DMS114 treated with DMSO at 0.1 percent for 48 hours (cell line): Measurements from ENCODE around the gene NPIPB6.

Source experiments
- DNase-seq: peaks from one replicate; lab custom pipeline; 2025; ENCODE audit not compliant: unreplicated experiment; lab: John Stamatoyannopoulos, UW

NPIPB6 gene

DNA sequence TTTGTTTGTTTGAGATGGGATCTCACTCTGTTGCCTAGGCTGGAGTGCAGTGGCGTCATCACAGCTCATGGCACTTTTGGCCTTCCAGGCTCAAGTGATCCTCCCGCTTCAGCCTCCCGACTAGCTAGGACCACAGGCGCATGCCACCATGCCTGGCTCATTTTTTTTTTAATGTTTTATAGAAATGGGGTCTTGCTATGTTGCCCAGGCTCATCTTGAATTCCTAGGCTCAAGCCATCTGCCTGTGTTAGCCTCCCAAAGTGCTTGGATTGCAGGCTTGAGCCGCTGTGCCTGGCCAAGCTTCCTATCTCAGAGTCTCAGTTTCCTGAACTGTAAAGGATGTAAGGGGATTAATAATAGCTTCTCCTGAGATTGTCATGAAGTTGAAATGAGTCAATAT is 63.0 kb downstream of the NPIPB6 start:
- no peak for DNase-seq

DNA sequence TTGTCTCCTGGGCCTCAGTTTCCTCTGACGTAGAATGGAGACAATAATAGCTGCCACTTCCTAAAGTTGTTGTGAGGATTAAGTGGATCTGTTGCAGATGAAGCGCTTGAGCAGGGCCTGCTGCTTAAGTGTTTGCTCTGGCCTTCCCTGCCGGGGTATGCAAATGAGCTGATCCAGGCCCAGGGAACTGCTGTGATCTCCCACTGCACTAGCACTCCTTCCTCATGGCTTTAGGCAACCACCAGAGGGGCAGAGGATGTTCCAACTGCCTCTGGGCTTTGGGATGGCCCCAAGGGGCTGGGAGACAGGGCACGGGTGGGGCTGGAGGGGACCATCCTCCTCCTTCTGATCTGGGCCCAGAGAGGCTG is 64.8 kb downstream of the NPIPB6 start:
- no peak for DNase-seq

DNA sequence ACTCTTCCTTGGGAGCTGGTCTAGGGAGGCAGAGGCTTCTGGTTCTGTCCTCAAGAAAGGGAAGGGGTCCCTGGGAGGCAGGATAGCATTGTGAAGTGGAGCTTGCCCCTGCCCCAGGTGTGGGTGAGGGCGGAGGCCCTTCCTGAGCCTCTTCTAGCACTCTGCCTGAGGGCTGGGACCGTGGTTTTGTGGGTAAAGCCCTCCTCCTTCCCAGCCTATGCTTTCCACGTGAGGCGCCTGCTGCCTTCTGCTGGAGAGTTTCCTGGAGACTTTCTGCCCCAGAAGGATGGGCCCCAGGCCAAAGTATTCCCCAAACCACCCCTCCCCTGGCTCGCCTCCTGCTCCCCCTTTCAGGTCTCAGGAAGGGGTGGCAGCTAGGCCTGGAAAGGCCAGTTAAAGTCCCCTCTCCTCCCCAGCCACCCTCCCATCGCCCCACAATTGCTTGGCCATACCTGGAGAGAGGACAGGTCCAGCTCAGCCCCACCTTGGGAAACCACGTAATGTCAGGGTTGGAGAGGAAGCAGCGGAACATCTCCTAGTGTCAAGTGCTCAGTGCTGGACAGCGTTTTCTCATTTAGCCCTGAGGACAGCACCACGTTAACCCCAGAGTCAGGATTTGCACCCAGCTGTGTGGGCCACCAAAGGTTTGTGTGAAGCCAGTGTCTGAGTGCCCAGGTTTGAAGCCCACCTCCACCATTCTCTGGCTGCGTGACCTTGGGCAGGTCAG is 65.4 kb downstream of the NPIPB6 start:
- DNase-seq: no peak

DNA sequence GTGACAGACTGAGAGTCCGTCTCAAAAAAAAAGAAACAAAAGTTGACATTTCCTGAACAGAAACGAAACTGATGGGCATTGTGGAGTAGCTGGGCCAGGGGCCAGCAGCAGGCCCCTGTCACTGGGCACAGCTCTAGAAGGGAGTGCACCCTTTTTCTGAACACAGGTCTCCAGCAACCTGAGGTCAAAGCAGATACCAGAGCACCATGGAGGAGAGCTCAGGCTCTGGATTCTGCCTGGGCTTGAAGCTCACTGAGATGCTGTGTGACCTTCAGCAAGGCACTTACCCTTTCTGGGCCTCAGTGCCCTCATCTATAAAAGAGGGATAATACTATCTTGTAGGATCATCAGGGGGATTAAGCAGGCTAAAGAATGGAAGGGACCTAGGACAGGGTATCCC is 66.0 kb downstream of the NPIPB6 start:
- DNase-seq: no peak

DNA sequence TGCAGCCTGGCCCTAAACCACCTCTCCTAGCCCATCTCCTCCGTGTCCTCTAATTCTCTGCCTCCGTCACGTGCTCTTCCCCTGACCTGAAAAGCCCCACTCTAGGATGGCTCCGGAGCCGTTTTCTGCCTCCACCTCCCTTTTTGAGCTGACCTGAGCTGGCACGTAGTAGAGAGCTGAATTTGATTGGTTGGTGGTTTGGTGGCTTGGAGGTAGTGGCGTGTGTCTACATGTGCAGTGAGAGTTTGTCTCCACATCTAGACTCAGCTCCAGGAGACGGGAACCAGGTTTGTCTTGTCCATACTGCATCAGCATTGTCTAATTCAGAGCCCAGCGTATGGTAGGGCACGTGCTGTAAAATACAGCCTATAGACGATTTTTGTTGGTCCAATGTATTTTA is 68.0 kb downstream of the NPIPB6 start:
- DNase-seq: no peak

DNA sequence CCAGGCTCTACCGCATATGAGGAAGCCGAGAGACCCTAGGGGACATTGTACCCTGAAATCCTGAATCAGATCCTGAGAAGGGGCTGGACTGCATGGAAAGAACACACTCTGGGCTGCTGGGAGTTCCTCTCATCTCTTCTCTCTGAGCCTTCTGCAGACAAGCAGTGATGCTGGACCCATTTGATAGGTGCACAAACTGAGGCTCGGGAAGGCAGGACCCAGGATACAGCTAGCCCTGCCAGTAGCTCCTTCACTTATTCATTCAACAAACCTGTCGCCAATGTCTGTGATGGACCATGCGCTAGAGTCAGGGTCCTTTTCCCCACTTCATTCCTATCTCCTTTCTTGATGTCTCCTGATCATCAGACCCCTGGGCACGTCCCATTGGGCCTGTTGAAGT is 69.1 kb downstream of the NPIPB6 start:
- DNase-seq: no peak

DNA sequence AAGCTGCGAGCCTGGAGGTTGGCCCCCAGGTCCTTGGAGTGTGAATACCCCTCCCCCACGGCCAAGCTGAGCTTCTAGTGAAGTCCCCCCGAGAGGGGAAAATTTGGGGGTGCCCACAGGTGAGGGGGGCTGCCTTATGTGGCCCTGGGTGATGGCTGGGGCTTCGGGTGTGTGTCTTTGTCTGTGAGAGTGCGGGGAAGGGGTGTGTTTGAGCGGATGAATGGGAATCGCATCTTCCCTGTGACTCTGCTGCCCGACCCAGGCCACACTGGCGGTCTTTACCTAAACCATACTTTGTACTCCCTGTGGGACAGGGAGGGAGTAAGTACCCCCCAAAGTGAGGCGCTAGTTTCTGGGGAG is 69.7 kb downstream of the NPIPB6 start:
- DNase-seq: no peak

DNA sequence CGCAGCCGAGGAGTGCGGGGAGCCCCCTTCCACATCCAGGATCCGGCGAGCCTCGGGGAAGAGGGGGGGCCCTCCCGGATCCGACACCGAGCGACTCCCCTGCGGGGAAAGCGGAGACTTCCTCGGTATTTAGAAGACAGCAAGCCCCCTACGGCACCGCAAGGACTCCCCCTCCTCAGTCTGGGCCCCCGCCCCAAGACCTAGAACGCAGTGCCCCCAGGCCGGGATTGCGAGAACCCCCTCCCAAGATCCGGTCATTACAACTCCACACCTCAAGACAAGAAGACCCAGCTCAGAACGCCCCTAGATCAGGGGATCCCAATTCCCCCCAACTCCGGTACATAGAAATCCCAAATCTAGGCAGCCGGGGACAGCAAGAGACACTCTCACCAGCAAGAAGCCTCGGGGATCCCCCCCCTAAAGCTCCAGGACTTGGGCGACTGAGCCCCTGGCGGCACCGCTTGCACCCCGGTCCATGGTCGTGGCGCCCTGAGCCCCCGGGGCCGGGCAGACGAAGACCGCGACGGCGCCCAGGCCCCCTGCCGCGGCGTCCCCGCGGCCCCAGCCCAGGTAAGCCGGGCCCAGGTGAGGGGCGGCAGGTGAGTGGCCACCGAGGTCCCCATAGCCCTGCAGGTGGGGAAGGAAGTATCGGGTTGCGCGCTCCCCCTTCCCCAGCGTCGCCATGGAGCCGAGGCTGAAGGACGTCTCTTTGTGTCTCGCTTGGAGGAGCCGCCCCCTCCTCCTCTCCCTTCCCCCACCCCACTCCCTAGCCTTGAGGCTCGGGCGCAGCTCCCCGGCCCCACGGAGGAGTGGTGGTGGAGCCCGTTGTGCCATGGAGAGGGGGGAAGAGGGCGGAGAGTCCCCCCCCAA is 70.3 kb downstream of the NPIPB6 start:
- no peak for DNase-seq
